NT2/D1 (cell line): ENCODE data around the gene LENG8.
"Not testable (repeated sequence)": the region's sequence is repeated elsewhere in the genome, so short reads cannot be mapped to it uniquely, and the experiment has no call there.

Source experiments
- DNase-seq: peaks from one replicate; pipeline ENCODE4 v3.0.0-alpha.2; 2011; ENCODE audit warnings: low read depth, low spot score
- H3K27me3 ChIP-seq: 2 replicates; pipeline ENCODE4 v1.6.0; 2011; ENCODE audit warnings: mild to moderate bottlenecking; ENCODE audit not compliant: insufficient read length, insufficient read depth
- H3K36me3 ChIP-seq: 2 replicates; pipeline ENCODE4 v1.6.1; 2011; ENCODE audit warnings: mild to moderate bottlenecking, low read length, mixed read lengths; ENCODE audit not compliant: insufficient read depth, insufficient read length
- H3K4me1 ChIP-seq: 2 replicates; pipeline ENCODE4 v1.5.1; 2011; ENCODE audit not compliant: insufficient read depth, insufficient read length
- H3K4me3 ChIP-seq: 2 replicates; pipeline ENCODE4 v1.5.1; 2011; ENCODE audit warnings: low read depth; ENCODE audit not compliant: insufficient read length
- H3K9ac ChIP-seq: 2 replicates; pipeline ENCODE4 v1.6.0; 2011; ENCODE audit warnings: low read depth; ENCODE audit not compliant: insufficient read length
- H3K9me3 ChIP-seq: 2 replicates; pipeline ENCODE4 v1.5.1; 2011; ENCODE audit warnings: mild to moderate bottlenecking, low read length; ENCODE audit not compliant: insufficient read depth
- SUZ12 ChIP-seq: IDR thresholded peaks from 2 replicates; pipeline ENCODE4 v1.6.1; 2011; ENCODE audit not compliant: insufficient read length, insufficient read depth; ENCODE audit errors: extremely low read depth
- YY1 ChIP-seq: IDR thresholded peaks from 2 replicates; pipeline ENCODE4 v1.6.1; 2011; ENCODE audit not compliant: insufficient read length, insufficient read depth
- ZNF274 ChIP-seq: IDR thresholded peaks from 2 replicates; pipeline ENCODE4 v1.6.1; 2011; ENCODE audit warnings: mild to moderate bottlenecking, low read depth, low read length

Gene LENG8

GRCh38 chr19:54502518-54503048 is 53.6 kb downstream of the LENG8 start, which contains the start of gene LAIR2:
Gene LAIR2 (plus strand): TSS chr19:54502831. CDS start chr19:54502919, 88 bp downstream.
- Histone ChIP-seq H3K9ac (no peak within 1 kb of the TSS), H3K27me3 (no peaks in the 10 kb centered on the region)
- TF ChIP-seq SUZ12 (no peak), YY1 (no peak), ZNF274 (no peak)

DNA sequence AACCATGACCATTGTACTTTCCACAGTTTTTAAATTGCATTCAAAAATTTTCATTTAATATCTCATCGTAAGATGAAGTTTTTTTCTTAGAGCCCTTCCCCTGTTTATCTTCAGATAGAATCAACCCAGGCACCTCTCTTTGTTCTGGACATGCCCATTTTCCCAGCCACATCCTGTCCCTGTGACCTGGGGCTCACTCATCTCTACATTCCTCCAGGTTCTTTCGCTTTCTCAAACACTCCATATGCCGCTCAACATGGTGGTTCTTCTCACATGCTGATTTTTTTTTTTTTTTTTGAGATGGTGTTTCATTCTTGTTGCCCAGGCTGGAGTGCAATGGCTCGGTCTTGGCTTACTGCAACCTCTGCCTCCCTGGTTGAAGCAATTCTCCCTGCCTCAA is 56.5 kb downstream of the LENG8 start:
- not testable (repeated sequence) for H3K4me1 ChIP-seq, DNase-seq, H3K4me3 ChIP-seq, H3K9me3 ChIP-seq, H3K27me3 ChIP-seq, H3K9ac ChIP-seq, H3K36me3 ChIP-seq

More at GRCh38 chr19:54502518-54503048, 53.6 kb downstream of the LENG8 start, which contains the start of gene LAIR2:
- no peak for DNase-seq
- Histone ChIP-seq H3K36me3 (no peaks in the 10 kb centered on the region), H3K4me3 (no peak within 1 kb of the TSS), H3K9me3 (no peaks in the 10 kb centered on the region), H3K4me1 (no peaks in the 10 kb centered on the region)

- H3K36me3 ChIP-seq = no peaks in the 10 kb centered on the region
- no peaks in the 10 kb centered on the region for H3K27me3 ChIP-seq
- DNase-seq = no peak
- no peaks in the 10 kb centered on the region for H3K4me1 ChIP-seq
- TF ChIP-seq ZNF274 = no peak
- no peak for TF ChIP-seq SUZ12
- no peaks in the 10 kb centered on the region for H3K9me3 ChIP-seq
- no peak overlapping the region for H3K9ac ChIP-seq
- H3K4me3 ChIP-seq = no peak overlapping the region
Observed at GRCh38 chr19:54506079-54506478, 57.1 kb downstream of the LENG8 start.

- not testable (repeated sequence) for H3K4me1 ChIP-seq, H3K36me3 ChIP-seq, H3K4me3 ChIP-seq, H3K9me3 ChIP-seq, H3K9ac ChIP-seq, H3K27me3 ChIP-seq, DNase-seq
Observed at GRCh38 chr19:54507038-54507717, 58.2 kb downstream of the LENG8 start.

- DNase-seq = no peak
- H3K36me3 ChIP-seq = no peaks in the 10 kb centered on the region
- no peaks in the 10 kb centered on the region for H3K27me3 ChIP-seq
- H3K4me1 ChIP-seq = no peaks in the 10 kb centered on the region
- no peaks in the 10 kb centered on the region for H3K9me3 ChIP-seq
- H3K9ac ChIP-seq = no peak overlapping the region
- no peak for TF ChIP-seq ZNF274
- no peak overlapping the region for H3K4me3 ChIP-seq
Observed at GRCh38 chr19:54507824-54508223, 58.8 kb downstream of the LENG8 start.

DNA sequence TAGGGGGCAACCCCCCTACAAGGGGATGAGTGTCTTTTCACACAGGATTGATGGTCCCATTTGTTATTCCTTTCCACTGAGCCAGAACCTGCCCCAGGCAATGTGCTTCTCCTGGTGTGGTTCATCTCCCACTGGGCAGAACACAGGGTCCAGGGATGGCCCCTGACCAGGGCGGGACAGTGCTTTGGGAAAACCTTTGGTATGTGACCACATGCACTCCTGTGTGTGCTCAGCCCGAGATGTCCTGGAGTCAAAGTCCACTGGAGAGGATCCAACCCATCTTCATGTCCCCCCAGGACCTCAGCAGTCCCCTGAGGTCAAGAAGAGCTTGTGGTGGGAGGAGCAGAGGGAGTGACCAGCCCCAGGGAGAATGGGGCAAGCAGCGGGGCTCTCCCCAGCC is 59.5 kb downstream of the LENG8 start:
- not testable (repeated sequence) for H3K27me3 ChIP-seq, H3K4me1 ChIP-seq, H3K4me3 ChIP-seq, H3K9me3 ChIP-seq, DNase-seq, H3K36me3 ChIP-seq, H3K9ac ChIP-seq

- not testable (repeated sequence) for H3K9me3 ChIP-seq, H3K27me3 ChIP-seq, DNase-seq, H3K9ac ChIP-seq, H3K36me3 ChIP-seq, H3K4me3 ChIP-seq, H3K4me1 ChIP-seq
Observed at GRCh38 chr19:54509200-54509940, 60.4 kb downstream of the LENG8 start.
